HG02981 (cell line): ENCODE data around the gene CFAP69.

Experiments
- ATAC-seq: cut with Tn5 transposase; IDR thresholded peaks from one replicate; pipeline ENCODE4 v1.9.1; 2021; ENCODE audit warnings: mild to moderate bottlenecking, moderate library complexity; ENCODE audit not compliant: unreplicated experiment

CFAP69 gene

GRCh38 chr7:90270431-90271178 lies 25.6 kb downstream of the CFAP69 start:
- no peak for ATAC-seq

- no peak for ATAC-seq
Observed at GRCh38 chr7:90271753-90272152, 26.8 kb downstream of the CFAP69 start.

- no peak for ATAC-seq
Observed at GRCh38 chr7:90272242-90272641, 27.3 kb downstream of the CFAP69 start.

- ATAC-seq: no peak
Observed at GRCh38 chr7:90274161-90274560, 29.2 kb downstream of the CFAP69 start.

DNA sequence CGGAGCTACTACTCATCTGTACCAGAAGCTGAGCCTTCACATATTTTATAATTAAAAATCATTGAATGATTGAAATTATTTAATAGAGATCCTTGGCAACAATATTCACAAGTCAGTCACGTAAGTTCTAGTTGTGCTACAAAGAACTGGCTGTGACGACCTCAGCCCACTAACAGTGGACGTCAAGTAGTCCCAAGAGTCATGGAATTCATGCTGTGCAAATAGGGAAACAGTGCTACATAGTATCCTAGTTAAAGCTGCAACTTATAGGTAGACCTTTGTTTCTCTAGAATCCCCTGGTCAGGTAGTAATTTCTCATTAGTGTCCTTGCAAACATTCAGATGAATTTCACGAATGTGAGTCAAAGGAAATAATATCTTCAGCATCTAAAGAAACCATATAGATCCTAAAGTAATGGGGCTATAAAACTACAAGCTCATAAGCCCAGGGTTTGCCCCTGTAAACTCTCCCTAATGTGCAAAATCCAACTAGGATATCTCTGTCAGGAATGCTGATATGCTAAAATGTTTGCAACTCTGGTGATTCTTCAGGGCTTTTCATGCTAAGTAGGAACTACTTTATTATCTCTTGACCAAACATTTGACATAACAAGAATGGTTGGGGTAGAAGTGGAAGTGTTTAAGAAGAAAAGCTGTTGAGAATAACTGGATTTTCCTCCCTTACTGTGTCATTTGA lies 31.2 kb downstream of the CFAP69 start:
- no peak for ATAC-seq

DNA sequence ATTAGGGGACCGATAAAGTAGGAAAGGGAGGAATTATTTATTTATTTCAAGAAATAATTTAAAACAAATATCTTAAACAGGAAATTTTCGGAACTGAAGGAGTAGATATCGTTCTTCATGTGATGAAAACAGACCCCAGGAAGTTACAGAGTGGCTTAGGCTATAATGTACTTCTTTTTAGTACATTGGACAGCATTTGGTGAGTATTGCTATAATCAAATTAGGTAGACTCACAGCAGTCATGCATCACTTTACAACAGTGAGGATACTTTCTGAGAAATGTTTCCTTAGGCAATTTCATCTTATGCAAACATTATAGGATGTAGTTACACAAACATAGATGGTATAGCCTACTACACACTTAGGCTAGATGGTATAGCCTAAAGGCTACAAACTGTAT lies 43.2 kb downstream of the CFAP69 start:
- no peak for ATAC-seq

DNA sequence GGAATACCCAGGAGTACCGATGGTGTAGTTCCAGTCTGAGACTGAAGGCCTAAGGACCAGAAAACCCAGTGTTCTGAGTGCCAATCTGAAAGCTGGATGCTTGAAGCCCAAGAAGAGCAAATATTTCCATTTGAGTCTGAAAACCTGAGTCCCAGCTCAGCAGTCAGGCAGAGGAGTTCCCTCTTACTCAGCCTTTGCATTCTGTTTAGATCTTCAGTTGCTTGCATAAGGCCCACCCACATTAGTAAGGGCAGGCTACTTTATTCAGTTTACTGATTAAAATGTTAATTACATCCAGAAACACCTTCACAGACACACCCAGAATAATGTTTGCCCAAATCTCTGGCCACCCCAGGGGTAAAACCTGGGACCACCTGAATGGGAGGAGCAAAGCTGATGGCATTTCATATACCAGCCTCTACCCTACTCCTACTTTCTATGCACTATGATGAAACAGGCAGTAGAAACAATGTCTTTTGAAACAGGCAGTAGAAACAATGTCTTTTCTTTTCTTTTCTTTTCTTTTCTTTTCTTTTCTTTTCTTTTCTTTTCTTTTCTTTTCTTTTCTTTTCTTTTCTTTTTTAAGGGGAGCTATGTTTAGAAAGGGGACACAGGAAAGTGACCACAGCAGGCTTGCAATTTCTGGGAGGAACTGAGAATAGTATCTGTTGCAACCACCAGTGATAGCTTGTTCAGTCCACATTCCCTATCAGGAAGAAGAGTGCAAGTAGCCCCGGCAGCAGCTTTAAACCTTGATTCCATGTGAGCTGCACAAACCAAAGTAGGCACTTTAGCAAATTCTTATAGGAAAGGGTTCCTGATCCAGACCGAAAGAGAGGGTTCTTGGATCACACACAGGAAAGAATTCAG lies 45.5 kb downstream of the CFAP69 start:
- ATAC-seq: no peak

DNA sequence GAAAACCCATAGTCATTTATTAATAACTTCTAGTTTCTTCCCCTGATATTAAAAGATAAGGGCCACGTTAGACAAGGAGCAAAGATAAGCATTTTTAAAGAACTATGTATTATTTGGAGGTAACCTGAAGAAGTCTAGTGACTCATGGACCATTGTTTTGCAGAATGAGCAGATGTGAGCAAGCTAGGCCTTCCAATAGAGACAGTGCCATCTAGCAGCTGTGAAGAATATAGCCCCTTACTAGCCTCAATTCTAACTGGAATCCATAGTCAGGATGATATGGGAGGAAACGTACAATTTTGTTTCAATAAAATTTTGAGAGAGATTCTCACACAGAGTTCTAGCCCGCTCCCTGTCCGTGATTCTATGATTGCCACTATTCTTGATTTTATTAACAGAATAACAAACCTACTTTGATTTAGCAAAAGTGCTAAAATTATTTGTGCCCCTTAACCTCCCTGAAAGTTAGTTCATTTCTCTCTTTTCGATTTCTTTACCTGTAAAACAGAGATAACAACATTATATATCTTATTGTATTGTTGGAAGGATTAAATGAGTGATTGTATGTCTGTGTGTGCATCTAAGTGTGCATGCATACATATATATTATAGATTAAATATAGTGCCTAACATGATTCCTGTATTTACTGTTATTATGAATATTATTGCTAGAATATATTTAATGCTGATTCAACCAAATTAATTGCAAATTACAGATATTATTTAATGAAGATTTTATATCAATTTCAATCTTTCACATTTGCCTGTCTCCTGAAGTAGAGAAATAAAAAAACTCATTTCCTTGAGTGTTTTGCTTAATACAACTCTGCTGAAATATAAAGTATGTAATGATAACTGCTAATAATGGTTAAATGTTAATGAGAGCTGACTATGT lies 53.4 kb downstream of the CFAP69 start:
- peak; percentile 85 for ATAC-seq

GRCh38 chr7:90303241-90303640 lies 58.3 kb downstream of the CFAP69 start:
- ATAC-seq: no peak

GRCh38 chr7:90309872-90310271 lies 64.9 kb downstream of the CFAP69 start:
- ATAC-seq: no peak

DNA sequence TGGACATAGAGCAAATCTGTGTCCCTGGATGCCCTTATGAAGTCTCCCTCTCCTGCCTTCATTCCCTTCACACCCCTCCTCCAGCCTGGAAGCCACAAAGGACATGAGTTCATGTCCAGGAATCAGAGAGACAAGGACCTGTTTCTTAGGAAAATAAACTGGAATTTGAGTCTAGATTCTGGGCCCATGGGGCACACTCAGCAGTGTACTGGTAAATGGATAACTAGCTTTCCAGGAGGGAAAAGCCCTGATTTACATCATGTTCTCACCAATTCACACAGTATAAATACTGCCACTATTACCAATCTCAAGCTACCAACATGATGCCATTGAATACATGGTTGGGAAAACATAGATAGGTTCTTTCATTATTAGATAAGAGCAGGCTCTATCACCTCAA lies 66.2 kb downstream of the CFAP69 start:
- no peak for ATAC-seq

- ATAC-seq: no peak
Observed at GRCh38 chr7:90312745-90313144, 67.8 kb downstream of the CFAP69 start.

DNA sequence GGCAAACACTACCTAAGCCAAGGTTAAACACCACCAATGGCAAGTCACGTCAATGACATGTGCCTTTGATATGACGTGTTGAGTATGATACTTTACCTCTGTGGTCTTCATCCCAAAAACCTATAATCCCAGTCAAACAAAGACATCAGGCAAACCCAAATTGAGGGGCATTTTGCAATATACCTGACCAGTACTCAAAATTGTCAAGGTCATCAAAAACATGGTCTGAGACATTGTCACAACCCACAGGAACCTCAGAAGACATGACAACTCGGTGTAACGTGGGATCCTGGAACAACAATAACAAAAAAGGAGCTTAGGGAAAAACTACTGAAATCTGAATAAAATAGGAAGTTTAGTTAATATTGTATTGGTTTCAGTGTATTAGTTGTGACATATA lies 68.9 kb downstream of the CFAP69 start:
- ATAC-seq: no peak

DNA sequence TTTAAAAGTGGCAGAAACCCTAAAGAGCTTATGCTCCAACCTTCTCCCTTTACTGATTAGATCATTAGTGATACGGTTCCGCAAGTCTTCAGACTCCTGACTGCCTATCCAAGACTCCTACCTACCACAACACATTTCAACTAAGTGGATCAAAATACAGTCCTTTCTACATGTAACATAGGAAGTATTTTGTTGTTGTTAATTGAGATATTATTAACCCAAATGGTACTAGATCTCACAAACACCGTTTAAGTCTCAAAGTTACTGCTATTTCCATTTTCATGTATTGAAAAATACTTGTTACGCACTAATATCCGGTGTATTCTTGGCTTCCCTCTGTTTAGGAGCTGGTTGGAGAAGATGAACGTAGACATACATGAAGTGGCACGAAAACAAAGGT lies 75.0 kb downstream of the CFAP69 start:
- no peak for ATAC-seq

DNA sequence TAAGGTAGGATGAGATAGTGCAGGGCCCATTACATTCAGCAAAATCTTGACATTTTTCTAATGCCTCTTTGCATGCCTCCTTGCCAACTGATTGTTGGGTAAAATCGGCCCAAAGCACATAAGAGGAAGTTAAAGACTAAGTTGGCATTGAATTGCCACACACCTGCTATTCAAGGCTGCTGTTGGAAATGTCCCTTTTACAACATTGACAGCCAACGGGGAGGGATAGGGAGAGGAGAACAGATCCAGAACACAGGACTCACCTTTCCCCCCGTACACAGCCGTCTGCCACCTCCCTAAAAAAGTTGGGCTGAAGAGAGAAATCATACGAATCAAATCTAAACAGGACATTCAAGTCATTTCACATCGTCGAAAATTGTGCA lies 75.4 kb downstream of the CFAP69 start:
- no peak for ATAC-seq

- no peak for ATAC-seq
Observed at GRCh38 chr7:90320801-90321494, 76.0 kb downstream of the CFAP69 start, which contains the start of gene FAM237B. TSS of gene FAM237B (minus strand) at chr7:90321304. CDS start at chr7:90319748, 1,556 bp downstream.

DNA sequence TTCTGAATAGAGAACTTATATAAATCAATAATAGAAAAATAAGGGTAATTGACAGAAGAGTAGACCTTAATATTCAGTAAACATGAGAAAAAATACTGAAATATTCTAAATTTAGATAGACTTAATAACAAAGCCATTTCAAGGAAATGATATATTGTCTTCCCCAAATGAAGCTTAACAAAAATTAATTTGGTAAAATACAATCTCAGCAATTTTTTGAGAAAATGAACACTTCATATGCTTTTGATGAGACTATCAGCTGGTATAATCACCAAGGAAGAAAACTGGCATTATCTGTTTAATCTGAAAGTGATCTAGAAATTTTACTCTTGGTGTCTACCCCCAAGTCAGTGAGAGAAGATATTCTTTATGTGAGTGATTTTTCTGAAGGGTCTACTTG lies 77.9 kb downstream of the CFAP69 start:
- no peak for ATAC-seq

DNA sequence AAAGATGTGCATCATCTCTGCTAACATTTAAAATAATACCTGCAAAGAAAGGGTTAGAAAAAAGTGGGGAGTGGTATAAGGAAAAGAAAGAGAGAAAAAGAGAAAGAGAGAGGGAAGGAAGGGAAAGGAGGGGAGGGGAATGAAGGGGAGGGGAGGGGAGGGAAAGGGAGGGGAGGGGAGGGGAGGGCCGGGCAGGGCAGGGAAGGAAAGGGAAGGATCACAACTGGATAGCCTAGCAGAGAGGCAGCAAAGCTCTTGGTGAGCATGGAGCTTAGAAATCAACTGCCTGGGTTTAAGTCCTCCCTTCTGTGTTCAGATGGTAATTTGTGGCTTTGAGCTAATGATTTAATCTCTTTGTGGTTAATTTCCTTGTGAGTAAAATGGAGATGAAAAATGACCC lies 81.5 kb downstream of the CFAP69 start:
- ATAC-seq: no peak

DNA sequence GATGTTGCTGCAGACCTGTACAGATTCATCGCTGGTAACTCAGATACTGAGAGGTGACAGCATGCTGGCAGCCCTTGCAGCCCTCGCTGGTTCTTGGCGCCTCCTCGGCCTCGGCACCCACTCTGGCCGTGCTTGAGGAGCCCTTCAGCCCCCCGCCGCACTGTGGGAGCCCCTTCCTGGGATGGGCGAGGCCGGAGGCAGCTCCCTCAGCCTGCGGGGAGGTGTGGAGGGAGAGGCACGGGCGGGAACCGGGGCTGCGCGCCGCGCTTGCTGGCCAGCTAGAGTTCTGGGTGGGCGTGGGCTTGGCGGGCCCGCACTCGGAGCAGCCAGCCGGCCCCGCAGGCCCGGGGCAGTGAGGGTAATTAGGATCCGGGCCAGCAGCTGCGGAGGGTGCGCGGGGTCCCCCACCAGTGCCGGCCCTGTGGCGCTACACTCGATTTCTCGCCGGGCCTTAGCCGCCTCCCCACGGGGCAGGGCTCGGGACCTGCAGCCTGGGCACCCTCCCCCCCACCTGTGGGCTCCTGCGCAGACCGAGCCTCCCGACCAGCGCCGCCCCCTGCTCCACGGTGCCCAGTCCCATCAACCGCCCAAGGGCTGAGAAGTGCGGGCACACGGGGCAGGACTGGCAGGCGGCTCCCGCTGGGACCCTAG lies 89.3 kb downstream of the CFAP69 start:
- ATAC-seq: no peak
